GM12892 (cell line): ENCODE results near the gene NSMCE3.

Experiments used
- POLR2A ChIP-seq: IDR thresholded peaks from 2 replicates; pipeline ENCODE4 v1.6.1; 2011; ENCODE audit warnings: low read depth, low read length, control low read depth
- POLR2AphosphoS5 ChIP-seq: IDR thresholded peaks from 2 replicates; pipeline ENCODE4 v1.6.1; 2011; ENCODE audit warnings: low read depth, low read length, control low read depth

DNA sequence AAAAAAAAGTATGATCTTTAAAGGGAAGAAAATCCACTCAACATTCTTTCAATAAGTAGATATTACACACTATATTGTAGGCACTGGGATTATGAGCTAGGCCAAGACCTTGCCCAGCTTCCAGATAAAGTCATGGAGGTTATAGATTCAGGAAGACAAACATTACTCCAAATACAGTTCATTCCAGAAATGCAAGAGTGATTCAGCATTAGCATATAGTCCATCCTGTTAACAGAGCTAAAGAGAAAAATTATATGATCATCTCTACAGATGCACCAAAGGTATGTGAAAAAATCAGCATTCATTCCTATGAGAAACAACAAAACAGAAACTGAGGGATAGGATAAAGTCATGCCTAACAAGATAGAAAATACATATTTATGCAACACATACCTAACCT, 42.1 kb upstream of the NSMCE3 start:
- TF ChIP-seq POLR2AphosphoS5 (no peak), POLR2A (no peak)
